Measurements from ENCODE around the gene LMBR1. TPM values are rescaled to one million over a fixed set of nuclear protein-coding genes. Genes with fewer than 3 reads are reported as not detected.

LMBR1 gene
- total and polyA plus RNA-seq, 2 experiments from 2014 or later: 37.2 to 53.1 TPM

GRCh38 chr7:156895024-156895780, 2.2 kb upstream of the LMBR1 start:
- 90% methylated on average over 6 of the region's 6 CpGs for WGBS (ENCODE audit: low lambda C conversion rate, missing lambda C conversion rate)
- TF ChIP-seq CTCF (IDR thresholded peaks at IDR 0.05; ENCODE audit: poor library complexity): no peak
- TF ChIP-seq EZH2 (IDR thresholded peaks at IDR 0.05; ENCODE audit: borderline replicate concordance): no peak
- no peak for TF ChIP-seq EZH2phosphoT487 (IDR thresholded peaks at IDR 0.05; ENCODE audit: low read depth, severe bottlenecking, unreplicated experiment)
- Histone ChIP-seq H3K36me3 (replicated peaks; ENCODE audit: insufficient read depth, low read depth) (no peaks in the 10 kb centered on the region), H2AFZ (no peak overlapping the region), H3K9me3 (ENCODE audit: low read depth) (no peaks in the 10 kb centered on the region), H3K27ac (no peak overlapping the region), H4K20me1 (ENCODE audit: insufficient read depth, poor library complexity, severe bottlenecking) (peaks cover 10% of the 10 kb centered on the region), H3K4me3 (no peak overlapping the region), H3K4me2 (no peak overlapping the region), H3K9me2 (replicated peaks; ENCODE audit: insufficient read depth) (no peaks in the 10 kb centered on the region), H3K79me2 (peaks cover 19% of the 10 kb centered on the region), H3K27me3 (no peaks in the 10 kb centered on the region), H3K4me1 (ENCODE audit: insufficient read depth) (peaks cover 8% of the 10 kb centered on the region)
- DNase-seq (ENCODE audit: low spot score): no peak

- H2AFZ ChIP-seq: peak overlapping the region; percentile 59
These were observed 742 bp downstream of the LMBR1 start for GRCh38 chr7:156892081-156892800.

GRCh38 chr7:156889746-156890145, 3.2 kb downstream of the LMBR1 start:
- no peaks in the 10 kb centered on the region for H3K9me3 ChIP-seq (ENCODE audit: low read depth)
- H3K79me2 ChIP-seq: peaks cover 66% of the 10 kb centered on the region

More at GRCh38 chr7:156892081-156892800, 742 bp downstream of the LMBR1 start:
- DNase-seq (ENCODE audit: low spot score): peak; percentile 83
- Histone ChIP-seq H3K4me1 (ENCODE audit: insufficient read depth) (peaks cover 8% of the 10 kb centered on the region), H3K9me2 (replicated peaks; ENCODE audit: insufficient read depth) (no peaks in the 10 kb centered on the region), H4K20me1 (ENCODE audit: insufficient read depth, poor library complexity, severe bottlenecking) (peaks cover 14% of the 10 kb centered on the region), H3K36me3 (replicated peaks; ENCODE audit: insufficient read depth, low read depth) (no peaks in the 10 kb centered on the region), H3K9me3 (ENCODE audit: low read depth) (no peaks in the 10 kb centered on the region), H3K27me3 (no peaks in the 10 kb centered on the region), H3K4me2 (peak overlapping the region; percentile 82), H3K79me2 (peaks cover 48% of the 10 kb centered on the region), H3K27ac (peak overlapping the region; percentile 96), H3K4me3 (peak overlapping the region; percentile 85)
- no peak for TF ChIP-seq EZH2 (IDR thresholded peaks at IDR 0.05; ENCODE audit: borderline replicate concordance)
- TF ChIP-seq EZH2phosphoT487 (IDR thresholded peaks at IDR 0.05; ENCODE audit: low read depth, severe bottlenecking, unreplicated experiment): no peak
- no peak for TF ChIP-seq CTCF (IDR thresholded peaks at IDR 0.05; ENCODE audit: poor library complexity)
- WGBS (ENCODE audit: low lambda C conversion rate, missing lambda C conversion rate): 2% methylated on average over 28 of the region's 57 CpGs

More at GRCh38 chr7:156889746-156890145, 3.2 kb downstream of the LMBR1 start:
- 95% methylated on average over 4 of the region's 4 CpGs for WGBS (ENCODE audit: low lambda C conversion rate, missing lambda C conversion rate)
- no peaks in the 10 kb centered on the region for H3K27me3 ChIP-seq
- TF ChIP-seq EZH2 (IDR thresholded peaks at IDR 0.05; ENCODE audit: borderline replicate concordance) (no peak), EZH2phosphoT487 (IDR thresholded peaks at IDR 0.05; ENCODE audit: low read depth, severe bottlenecking, unreplicated experiment) (no peak), CTCF (IDR thresholded peaks at IDR 0.05; ENCODE audit: poor library complexity) (no peak)
- DNase-seq (ENCODE audit: low spot score): no peak
- H3K4me2 ChIP-seq: no peak overlapping the region
- H3K27ac ChIP-seq: no peak overlapping the region
- peaks cover 13% of the 10 kb centered on the region for H3K4me1 ChIP-seq (ENCODE audit: insufficient read depth)
- H2AFZ ChIP-seq: no peak overlapping the region
- no peaks in the 10 kb centered on the region for H3K9me2 ChIP-seq (replicated peaks; ENCODE audit: insufficient read depth)
- H3K4me3 ChIP-seq: no peak overlapping the region
- H3K36me3 ChIP-seq (replicated peaks; ENCODE audit: insufficient read depth, low read depth): no peaks in the 10 kb centered on the region
- H4K20me1 ChIP-seq (ENCODE audit: insufficient read depth, poor library complexity, severe bottlenecking): peaks cover 17% of the 10 kb centered on the region
